Mucosa of descending colon (tissue), 3 donors: ENCODE data around the gene ZNF121. TPM values are rescaled to one million over a fixed set of nuclear protein-coding genes. Genes with fewer than 3 reads are reported as not detected.

Experiments
- ATAC-seq: fragments of 200-7000 bp; cut with Tn5 transposase; one replicate; pipeline ENCODE4 v1.9.1; 2020; ENCODE audit warnings: mild to moderate bottlenecking, moderate library complexity
- DNase-seq, 3 donors: peaks; one replicate each; pipeline ENCODE4 v3.0.0-alpha.2; 2020
- H3K36me3 ChIP-seq: fragments of 200-600 bp; one replicate; pipeline ENCODE4 v1.8.0; 2021; ENCODE audit warnings: low read depth, mild to moderate bottlenecking
- H3K4me1 ChIP-seq: fragments of 200-600 bp; one replicate; pipeline ENCODE4 v1.8.0; 2021; ENCODE audit warnings: low read depth, mild to moderate bottlenecking
- H3K4me3 ChIP-seq: fragments of 200-600 bp; one replicate; pipeline ENCODE4 v1.8.0; 2021; ENCODE audit warnings: mild to moderate bottlenecking
- H3K9me3 ChIP-seq: fragments of 200-600 bp; one replicate; pipeline ENCODE4 v1.8.0; 2021; ENCODE audit warnings: mild to moderate bottlenecking
- intact Hi-C, 2 donors: fragments of 100-400 bp; cut with DNase I in 1 of 2; cut with micrococcal nuclease in 1 of 2; formaldehyde crosslinking; loops; one replicate each; pipeline versions ENCODE4 v1.11.0 to v1.11.1; 2022; cut with DNase I, micrococcal nuclease
- total RNA-seq, 3 donors: library from RNA; stranded (reverse); fragmentation: NEBNext Ultra II Directional in 2 of 3; extraction: Animal tissue kit (Norgen Biotek cat#: 25700) in 2 of 3; gene quantifications; one replicate each; pipeline versions ENCODE4 v1.2.1 to v1.2.4, GENCODE V29; 2021 to 2023
- TF ChIP-seq, protein P1 (sequence below): fragments of 200-600 bp; IDR thresholded peaks from one replicate; pipeline ENCODE4 v1.8.0; 2022; ENCODE audit warnings: antibody characterized with exemption, mild to moderate bottlenecking
- donor health status: DM: no; HTN: no; CAD: no; lungs with moderate emphysema.
- donor health status: DM: no; HTN: no; CAD: no.
- donor health status: DM: no; HTN: yes; CAD: no.

ZNF121 gene
- total RNA-seq, 3 donors from 2014 or later = 17.0 to 26.3 (median 22.2) TPM

DNA sequence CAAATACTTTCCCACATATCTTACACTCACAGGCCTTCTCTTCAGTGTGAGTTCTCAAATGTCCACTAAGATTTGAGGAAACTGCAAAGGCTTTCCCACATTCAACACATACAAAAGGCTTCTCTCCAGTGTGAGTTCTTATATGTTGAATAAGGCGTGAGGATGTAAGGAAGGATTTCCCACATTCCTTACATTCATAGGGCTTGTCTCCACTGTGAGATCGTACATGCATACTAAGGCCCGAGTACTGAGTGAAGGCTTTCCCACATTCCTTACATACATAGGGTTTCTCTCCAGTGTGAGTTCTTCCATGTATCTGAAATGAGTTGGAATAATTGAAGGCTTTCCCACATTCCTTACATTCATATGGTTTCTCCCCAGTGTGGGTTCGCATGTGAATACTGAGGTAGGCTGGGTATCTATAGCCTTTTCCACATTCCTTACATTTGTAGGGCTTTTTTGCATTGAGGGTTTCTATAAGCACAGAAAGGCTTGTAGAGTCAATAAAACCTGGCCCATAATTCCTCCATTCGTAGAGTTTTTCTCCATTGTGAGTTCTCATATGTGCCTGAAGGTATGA, 55.5 kb downstream of the ZNF121 start:
- TF ChIP-seq, protein P1, sequence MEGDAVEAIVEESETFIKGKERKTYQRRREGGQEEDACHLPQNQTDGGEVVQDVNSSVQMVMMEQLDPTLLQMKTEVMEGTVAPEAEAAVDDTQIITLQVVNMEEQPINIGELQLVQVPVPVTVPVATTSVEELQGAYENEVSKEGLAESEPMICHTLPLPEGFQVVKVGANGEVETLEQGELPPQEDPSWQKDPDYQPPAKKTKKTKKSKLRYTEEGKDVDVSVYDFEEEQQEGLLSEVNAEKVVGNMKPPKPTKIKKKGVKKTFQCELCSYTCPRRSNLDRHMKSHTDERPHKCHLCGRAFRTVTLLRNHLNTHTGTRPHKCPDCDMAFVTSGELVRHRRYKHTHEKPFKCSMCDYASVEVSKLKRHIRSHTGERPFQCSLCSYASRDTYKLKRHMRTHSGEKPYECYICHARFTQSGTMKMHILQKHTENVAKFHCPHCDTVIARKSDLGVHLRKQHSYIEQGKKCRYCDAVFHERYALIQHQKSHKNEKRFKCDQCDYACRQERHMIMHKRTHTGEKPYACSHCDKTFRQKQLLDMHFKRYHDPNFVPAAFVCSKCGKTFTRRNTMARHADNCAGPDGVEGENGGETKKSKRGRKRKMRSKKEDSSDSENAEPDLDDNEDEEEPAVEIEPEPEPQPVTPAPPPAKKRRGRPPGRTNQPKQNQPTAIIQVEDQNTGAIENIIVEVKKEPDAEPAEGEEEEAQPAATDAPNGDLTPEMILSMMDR = no peak
- intact Hi-C loops = no loop called here
- Histone ChIP-seq H3K36me3 (peaks cover 55% of the 10 kb centered on the region), H3K4me3 (no peak overlapping the region), H3K9me3 (peaks cover 97% of the 10 kb centered on the region), H3K4me1 (no peaks in the 10 kb centered on the region)
- no peak for DNase-seq
- no peak for ATAC-seq

DNA sequence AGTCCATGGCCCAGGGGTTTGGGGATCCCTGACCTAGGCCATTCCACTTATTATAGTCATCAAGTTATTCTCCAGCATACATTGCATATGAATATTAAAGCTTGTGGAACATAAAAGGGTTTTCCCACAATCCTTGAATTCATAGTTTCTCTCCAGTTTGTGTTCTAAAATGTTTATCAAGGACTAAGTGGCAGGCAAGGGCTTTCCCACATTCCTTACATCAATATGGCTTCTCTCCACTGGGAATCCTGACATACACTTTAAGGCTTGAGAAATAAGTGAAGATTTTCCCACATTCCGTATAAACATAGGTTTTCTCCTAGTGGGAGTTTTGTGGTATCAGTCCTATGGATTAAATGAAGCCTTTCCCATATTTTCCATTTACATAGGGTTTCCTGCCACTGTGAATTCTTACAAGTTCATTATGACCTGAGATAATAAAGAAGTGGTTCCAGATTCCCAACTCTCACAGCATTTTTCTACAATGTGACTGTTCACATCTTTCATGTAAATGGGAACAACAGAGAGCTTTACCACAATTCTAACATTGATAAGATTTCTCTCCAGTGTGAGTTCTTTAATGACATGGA, 60.3 kb downstream of the ZNF121 start:
- Histone ChIP-seq H3K4me1 (no peaks in the 10 kb centered on the region), H3K36me3 (peaks cover 9% of the 10 kb centered on the region), H3K9me3 (peaks cover 98% of the 10 kb centered on the region), H3K4me3 (no peak overlapping the region)
- DNase-seq = no peak
- ATAC-seq = no peak
- intact Hi-C loops = no loop called here
- TF ChIP-seq, protein P1 = no peak

Other genes with a start within 250 kb of the ZNF121 start
- 1 to 10 TPM in 2 of 3 donors, not detected in 1; 2.5 to 5.5 TPM for gene ZNF177, start 221.5 kb downstream of the ZNF121 start, total RNA-seq
- 10 to 100 TPM; 16.6 to 23.9 (median 20.6) TPM for gene ZNF266, start 148.9 kb downstream of the ZNF121 start, total RNA-seq
- not detected for gene ZNF560, start 85.9 kb downstream of the ZNF121 start, total RNA-seq
- gene ZNF426, start 45.9 kb downstream of the ZNF121 start, total RNA-seq = 10 to 100 TPM in 1 of 3 donors, 1 to 10 TPM in 2; 6.9 to 23.3 (median 9.7) TPM
- 10 to 100 TPM; 22.6 to 42.2 (median 31.9) TPM for gene ZNF561, start 36.7 kb upstream of the ZNF121 start, total RNA-seq
- gene ZNF562, start 90.6 kb upstream of the ZNF121 start, total RNA-seq = 10 to 100 TPM; 27.9 to 49.4 (median 41.5) TPM
- gene ZNF846, start 184.2 kb upstream of the ZNF121 start, total RNA-seq = 10 to 100 TPM; 13.4 to 22.1 (median 20.2) TPM
- gene FBXL12, start 234.6 kb upstream of the ZNF121 start, total RNA-seq = 10 to 100 TPM; 25.7 to 36.1 (median 31.3) TPM
- gene UBL5, start 243.4 kb upstream of the ZNF121 start, total RNA-seq = 100 to 1,000 TPM; 244 to 293 (median 271) TPM